KMS-11 (cell line): ENCODE measurements around the gene RBM34.
A peak's percentile ranks its signal among the peaks of the same experiment; 100 is the strongest.
"Not testable (repeated sequence)": the region's sequence is repeated elsewhere in the genome, so short reads cannot be mapped to it uniquely, and the experiment has no call there.

Source experiments
- H2AFZ ChIP-seq: fragments of 200-600 bp; sonication (generic); 2 replicates; pipeline ENCODE4 v1.6.1; 2016; ENCODE audit warnings: antibody characterized with exemption, mixed run types, low read depth
- H3K27ac ChIP-seq: fragments of 200-600 bp; sonication (generic); 2 replicates; pipeline ENCODE4 v1.6.1; 2016; ENCODE audit warnings: mild to moderate bottlenecking, mixed run types
- H3K27me3 ChIP-seq: fragments of 200-600 bp; sonication (generic); 2 replicates; pipeline ENCODE4 v1.6.1; 2017; ENCODE audit warnings: mild to moderate bottlenecking, low read depth, mixed run types, moderate library complexity; ENCODE audit not compliant: insufficient read depth
- H3K36me3 ChIP-seq: fragments of 200-600 bp; sonication (generic); 2 replicates; pipeline ENCODE4 v1.6.1; 2017; ENCODE audit warnings: mild to moderate bottlenecking, mixed run types; ENCODE audit not compliant: insufficient read depth
- H3K4me1 ChIP-seq: fragments of 200-600 bp; sonication (generic); 2 replicates; pipeline ENCODE4 v1.6.1; 2016; ENCODE audit warnings: mild to moderate bottlenecking, low read depth, mixed run types; ENCODE audit not compliant: poor library complexity, severe bottlenecking
- H3K4me2 ChIP-seq: fragments of 200-600 bp; sonication (generic); 2 replicates; pipeline ENCODE4 v1.7.0; 2016; ENCODE audit warnings: mild to moderate bottlenecking, mixed run types
- H3K4me3 ChIP-seq: fragments of 200-600 bp; sonication (generic); IDR thresholded peaks from 2 replicates; pipeline ENCODE4 v1.6.1; 2017; ENCODE audit warnings: low read depth, low read length, mixed read lengths; ENCODE audit not compliant: insufficient read depth
- H3K79me2 ChIP-seq: fragments of 200-600 bp; sonication (generic); 2 replicates; pipeline ENCODE4 v1.6.1; 2016; ENCODE audit warnings: low read depth, mixed run types; ENCODE audit not compliant: insufficient read depth
- H3K9ac ChIP-seq: fragments of 200-600 bp; sonication (generic); 2 replicates; pipeline ENCODE4 v1.6.1; 2016; ENCODE audit warnings: mild to moderate bottlenecking, mixed run types
- H4K20me1 ChIP-seq: fragments of 200-600 bp; sonication (generic); 2 replicates; pipeline ENCODE4 v1.6.1; 2016; ENCODE audit warnings: mild to moderate bottlenecking, mixed run types; ENCODE audit not compliant: insufficient read depth
- CTCF ChIP-seq: fragments of 200-600 bp; sonication (generic); conservative IDR thresholded peaks from 2 replicates; pipeline ENCODE4 v1.6.1; 2017; ENCODE audit warnings: low read depth, mild to moderate bottlenecking, antibody characterized with exemption, low read length, moderate library complexity, mixed read lengths

RBM34 gene

GRCh38 chr1:235088907-235089306 lies 72.1 kb downstream of the RBM34 start:
- Histone ChIP-seq H3K9ac (no peak overlapping the region), H4K20me1 (no peaks in the 10 kb centered on the region), H3K4me3 (no peak overlapping the region), H3K27me3 (no peaks in the 10 kb centered on the region), H3K27ac (peak overlapping the region; percentile 25; the same call in 1 of the 2 replicates), H3K4me1 (peaks cover 20% of the 10 kb centered on the region), H2AFZ (no peak overlapping the region), H3K79me2 (no peaks in the 10 kb centered on the region), H3K36me3 (no peaks in the 10 kb centered on the region), H3K4me2 (no peak overlapping the region)
- TF ChIP-seq CTCF: no peak

GRCh38 chr1:235088430-235088829 lies 72.6 kb downstream of the RBM34 start:
- Histone ChIP-seq H3K27ac (no peak overlapping the region), H3K27me3 (no peaks in the 10 kb centered on the region), H3K79me2 (no peaks in the 10 kb centered on the region), H3K9ac (no peak overlapping the region), H3K36me3 (no peaks in the 10 kb centered on the region), H3K4me3 (no peak overlapping the region), H2AFZ (no peak overlapping the region), H4K20me1 (no peaks in the 10 kb centered on the region), H3K4me1 (peaks cover 22% of the 10 kb centered on the region), H3K4me2 (no peak overlapping the region)
- no peak for TF ChIP-seq CTCF

- H3K4me3 ChIP-seq: no peak overlapping the region
- no peak for TF ChIP-seq CTCF
- H3K79me2 ChIP-seq: no peaks in the 10 kb centered on the region
- H3K4me1 ChIP-seq: peaks cover 25% of the 10 kb centered on the region
- H3K27ac ChIP-seq: no peak overlapping the region
- H3K9ac ChIP-seq: no peak overlapping the region
- no peaks in the 10 kb centered on the region for H4K20me1 ChIP-seq
- H3K27me3 ChIP-seq: no peaks in the 10 kb centered on the region
- no peak overlapping the region for H3K4me2 ChIP-seq
- H2AFZ ChIP-seq: no peak overlapping the region
- H3K36me3 ChIP-seq: no peaks in the 10 kb centered on the region
Measured at GRCh38 chr1:235087906-235088305, 73.1 kb downstream of the RBM34 start.

- H2AFZ ChIP-seq: not testable (repeated sequence)
Measured at GRCh38 chr1:235085411-235086117, 75.5 kb downstream of the RBM34 start.

More at GRCh38 chr1:235085411-235086117, 75.5 kb downstream of the RBM34 start:
- not testable (repeated sequence) for H3K4me2 ChIP-seq, H3K79me2 ChIP-seq, H4K20me1 ChIP-seq, H3K9ac ChIP-seq, H3K36me3 ChIP-seq, H3K27ac ChIP-seq, H3K27me3 ChIP-seq, H3K4me3 ChIP-seq
- H3K4me1 ChIP-seq: peaks cover 32% of the 10 kb centered on the region
